Measurements from ENCODE around the gene MYMX.

Gene MYMX

GRCh38 chr6:44255871-44256774 lies 39.4 kb downstream of the MYMX start:
- Mint-ChIP-seq H3K9me3 (no peaks in the 10 kb centered on the region), H3K4me3 (peak overlapping the region; percentile 85 to 90 (median 88)), H3K36me3 (ENCODE audit: low read depth) (peaks cover 46% of the 10 kb centered on the region), H3K4me1 (peaks cover 33% of the 10 kb centered on the region), H3K27me3 (ENCODE audit: low read depth) (no peaks in the 10 kb centered on the region), H3K27ac (peak overlapping the region; percentile 58 to 81 (median 72))
- TF ChIP-seq CTCF (IDR thresholded peaks at IDR 0.05; ENCODE audit: unreplicated experiment in 3 of 3) = no peak

- Mint-ChIP-seq H3K27ac (peak overlapping the region; percentile 58 to 67 (median 67)), H3K27me3 (ENCODE audit: low read depth) (no peaks in the 10 kb centered on the region), H3K4me3 (peak overlapping the region; percentile 85 to 90 (median 88)), H3K36me3 (ENCODE audit: low read depth) (peaks cover 42% of the 10 kb centered on the region), H3K9me3 (no peaks in the 10 kb centered on the region), H3K4me1 (peaks cover 31% of the 10 kb centered on the region)
- no peak for TF ChIP-seq CTCF (IDR thresholded peaks at IDR 0.05; ENCODE audit: unreplicated experiment in 3 of 3)
Observed at GRCh38 chr6:44256775-44257024, 40.0 kb downstream of the MYMX start.

- peaks cover 28% of the 10 kb centered on the region for H3K4me1 Mint-ChIP-seq
- peak within 1 kb of the TSS; percentile 84 to 93 (median 91) for H3K27ac Mint-ChIP-seq
- no peaks in the 10 kb centered on the region for H3K27me3 Mint-ChIP-seq (ENCODE audit: low read depth)
- no peaks in the 10 kb centered on the region for H3K9me3 Mint-ChIP-seq
- peaks cover 37% of the 10 kb centered on the region for H3K36me3 Mint-ChIP-seq (ENCODE audit: low read depth)
- peak within 1 kb of the TSS; percentile 90 to 93 (median 90) for H3K4me3 Mint-ChIP-seq
- TF ChIP-seq CTCF (IDR thresholded peaks at IDR 0.05; ENCODE audit: unreplicated experiment in 3 of 3) = peak; percentile 68 to 87 (median 78)
Observed at GRCh38 chr6:44257025-44257752, 40.5 kb downstream of the MYMX start, which contains the start of gene SLC35B2. SLC35B2 (minus strand) TSS chr6:44257528; CDS start chr6:44257410, 118 bp downstream.

GRCh38 chr6:44257753-44258324 lies 41.1 kb downstream of the MYMX start:
- Mint-ChIP-seq H3K9me3 (no peaks in the 10 kb centered on the region), H3K4me3 (peak overlapping the region; percentile 87 to 93 (median 90)), H3K27me3 (ENCODE audit: low read depth) (no peaks in the 10 kb centered on the region), H3K27ac (peak overlapping the region; percentile 84 to 93 (median 91)), H3K36me3 (ENCODE audit: low read depth) (peaks cover 30% of the 10 kb centered on the region), H3K4me1 (peaks cover 35% of the 10 kb centered on the region)
- TF ChIP-seq CTCF (IDR thresholded peaks at IDR 0.05; ENCODE audit: unreplicated experiment in 3 of 3) = peak in 1 of 3 experiments; percentile 18

GRCh38 chr6:44258325-44258863 lies 41.7 kb downstream of the MYMX start:
- H3K27ac Mint-ChIP-seq = peak overlapping the region; percentile 84 to 93 (median 91)
- no peak for TF ChIP-seq CTCF (IDR thresholded peaks at IDR 0.05; ENCODE audit: unreplicated experiment in 3 of 3)
- peaks cover 25% of the 10 kb centered on the region for H3K36me3 Mint-ChIP-seq (ENCODE audit: low read depth)
- no peaks in the 10 kb centered on the region for H3K9me3 Mint-ChIP-seq
- peaks cover 40% of the 10 kb centered on the region for H3K4me1 Mint-ChIP-seq
- H3K27me3 Mint-ChIP-seq (ENCODE audit: low read depth) = no peaks in the 10 kb centered on the region
- peak overlapping the region; percentile 87 to 93 (median 90) for H3K4me3 Mint-ChIP-seq

Measured in nephron (organoid).